Measurements from ENCODE around the gene OLIG1.

The OLIG1 gene

GRCh38 chr21:33031152-33031911 lies 38.6 kb upstream of the OLIG1 start:
- H3K4me3 ChIP-seq (replicated peaks; ENCODE audit: low read depth, low read length): no peak overlapping the region
- TF ChIP-seq, protein P1, sequence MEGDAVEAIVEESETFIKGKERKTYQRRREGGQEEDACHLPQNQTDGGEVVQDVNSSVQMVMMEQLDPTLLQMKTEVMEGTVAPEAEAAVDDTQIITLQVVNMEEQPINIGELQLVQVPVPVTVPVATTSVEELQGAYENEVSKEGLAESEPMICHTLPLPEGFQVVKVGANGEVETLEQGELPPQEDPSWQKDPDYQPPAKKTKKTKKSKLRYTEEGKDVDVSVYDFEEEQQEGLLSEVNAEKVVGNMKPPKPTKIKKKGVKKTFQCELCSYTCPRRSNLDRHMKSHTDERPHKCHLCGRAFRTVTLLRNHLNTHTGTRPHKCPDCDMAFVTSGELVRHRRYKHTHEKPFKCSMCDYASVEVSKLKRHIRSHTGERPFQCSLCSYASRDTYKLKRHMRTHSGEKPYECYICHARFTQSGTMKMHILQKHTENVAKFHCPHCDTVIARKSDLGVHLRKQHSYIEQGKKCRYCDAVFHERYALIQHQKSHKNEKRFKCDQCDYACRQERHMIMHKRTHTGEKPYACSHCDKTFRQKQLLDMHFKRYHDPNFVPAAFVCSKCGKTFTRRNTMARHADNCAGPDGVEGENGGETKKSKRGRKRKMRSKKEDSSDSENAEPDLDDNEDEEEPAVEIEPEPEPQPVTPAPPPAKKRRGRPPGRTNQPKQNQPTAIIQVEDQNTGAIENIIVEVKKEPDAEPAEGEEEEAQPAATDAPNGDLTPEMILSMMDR (IDR thresholded peaks at IDR 0.05; ENCODE audit: low read length, missing control alignments): no peak
- no peak for DNase-seq (ENCODE audit: low read depth)

GRCh38 chr21:33032434-33033047 lies 37.4 kb upstream of the OLIG1 start:
- no peak overlapping the region for H3K4me3 ChIP-seq (replicated peaks; ENCODE audit: low read depth, low read length)
- no peak for DNase-seq (ENCODE audit: low read depth)
- TF ChIP-seq, protein P1 (IDR thresholded peaks at IDR 0.05; ENCODE audit: low read length, missing control alignments): no peak

DNA sequence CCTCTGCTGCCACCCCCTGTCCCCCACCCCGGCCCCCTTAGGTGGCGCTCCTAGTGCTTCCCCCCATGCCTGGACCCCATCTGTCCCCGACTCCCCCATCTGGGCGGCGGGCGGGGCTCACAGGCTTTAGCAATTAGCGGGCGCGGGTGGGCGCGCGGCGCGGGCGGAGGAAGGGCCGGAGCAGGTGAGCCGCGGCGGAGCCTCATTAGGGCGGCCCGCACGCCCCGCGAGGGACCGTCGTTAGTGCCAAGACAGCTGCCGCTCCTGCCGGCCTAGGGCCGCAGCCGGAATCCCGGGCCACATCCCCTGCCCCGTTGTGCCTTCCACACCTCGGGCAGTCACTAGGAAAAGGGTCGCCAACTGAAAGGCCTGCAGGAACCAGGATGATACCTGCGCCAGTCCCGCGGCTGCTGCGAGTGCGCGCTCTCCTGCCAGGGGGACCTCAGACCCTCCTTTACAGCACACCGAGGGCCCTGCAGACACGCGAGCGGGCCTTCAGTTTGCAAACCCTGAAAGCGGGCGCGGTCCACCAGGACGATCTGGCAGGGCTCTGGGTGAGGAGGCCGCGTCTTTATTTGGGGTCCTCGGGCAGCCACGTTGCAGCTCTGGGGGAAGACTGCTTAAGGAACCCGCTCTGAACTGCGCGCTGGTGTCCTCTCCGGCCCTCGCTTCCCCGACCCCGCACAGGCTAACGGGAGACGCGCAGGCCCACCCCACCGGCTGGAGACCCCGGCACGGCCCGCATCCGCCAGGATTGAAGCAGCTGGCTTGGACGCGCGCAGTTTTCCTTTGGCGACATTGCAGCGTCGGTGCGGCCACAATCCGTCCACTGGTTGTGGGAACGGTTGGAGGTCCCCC lies 36.6 kb upstream of the OLIG1 start:
- TF ChIP-seq, protein P1 (IDR thresholded peaks at IDR 0.05; ENCODE audit: low read length, missing control alignments): no peak
- no peak overlapping the region for H3K4me3 ChIP-seq (replicated peaks; ENCODE audit: low read depth, low read length)
- DNase-seq (ENCODE audit: low read depth): no peak

- TF ChIP-seq, protein P1 (IDR thresholded peaks at IDR 0.05; ENCODE audit: low read length, missing control alignments): no peak
- no peak overlapping the region for H3K4me3 ChIP-seq (replicated peaks; ENCODE audit: low read depth, low read length)
- DNase-seq (ENCODE audit: low read depth): no peak
These were observed 36.0 kb upstream of the OLIG1 start for GRCh38 chr21:33033961-33034413.

GRCh38 chr21:33035147-33035546 lies 34.8 kb upstream of the OLIG1 start:
- H3K4me3 ChIP-seq (replicated peaks; ENCODE audit: low read depth, low read length): no peak overlapping the region
- TF ChIP-seq, protein P1 (IDR thresholded peaks at IDR 0.05; ENCODE audit: low read length, missing control alignments): no peak
- DNase-seq (ENCODE audit: low read depth): no peak

DNA sequence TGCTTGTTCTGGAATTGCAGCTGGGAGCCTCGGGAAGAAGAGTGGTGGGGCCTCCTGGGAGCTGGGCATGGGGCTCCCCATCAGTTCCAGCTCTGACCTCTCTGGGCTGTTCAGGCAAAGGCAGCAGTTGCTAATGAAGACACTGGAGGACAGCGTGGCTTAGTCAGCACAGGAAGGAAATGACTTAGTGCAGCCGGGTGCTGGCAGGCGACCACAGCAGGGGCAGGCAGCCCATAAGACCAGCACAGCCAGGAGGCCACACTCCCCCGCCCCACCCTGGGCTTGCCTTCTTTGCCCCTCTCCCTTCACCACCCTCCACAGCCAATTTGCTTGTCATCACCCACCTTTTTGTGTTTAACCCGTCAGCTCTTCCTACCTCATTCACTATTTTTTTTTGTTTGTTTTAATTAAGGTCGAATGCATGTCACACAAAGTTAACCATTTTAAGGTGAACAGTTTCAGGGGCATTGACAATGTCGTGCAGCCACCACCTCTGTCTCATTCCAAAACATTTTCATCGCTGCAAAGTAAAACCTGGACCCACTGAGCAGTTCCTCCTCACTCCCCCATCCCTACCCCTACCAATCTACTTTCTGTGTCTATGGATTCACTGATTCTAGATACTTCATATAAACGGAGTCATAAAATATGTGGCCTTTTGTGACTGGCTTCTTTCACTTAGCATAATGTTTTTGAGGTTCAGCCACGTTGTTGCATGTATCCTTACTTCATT lies 33.3 kb upstream of the OLIG1 start:
- TF ChIP-seq, protein P1 (IDR thresholded peaks at IDR 0.05; ENCODE audit: low read length, missing control alignments): no peak
- DNase-seq (ENCODE audit: low read depth): peak; percentile 67
- H3K4me3 ChIP-seq (replicated peaks; ENCODE audit: low read depth, low read length): no peak overlapping the region

All from fibroblast of pulmonary artery (primary cell).